Activated CD4-positive, alpha-beta memory T cell treated with anti-CD3 and anti-CD28 coated beads for 36 hours (primary cell): ENCODE data around the gene PGGHG. TPM values are rescaled to one million over a fixed set of nuclear protein-coding genes. Genes with fewer than 3 reads are reported as not detected.
"Not testable (repeated sequence)": the region's sequence is repeated elsewhere in the genome, so short reads cannot be mapped to it uniquely, and the experiment has no call there.

Experiments used
- CTCF ChIA-PET: fragments of 350-600 bp; sonication (Branson Sonifier 250); formaldehyde crosslinking; loops from one replicate; lab custom pipeline; 2021; ENCODE audit warnings: antibody characterized with exemption, inconsistent platforms; lab: Charles Lee
- POLR2A ChIA-PET: fragments of 350-600 bp; sonication (Branson Sonifier 250); formaldehyde crosslinking; loops from one replicate; lab custom pipeline; 2021; ENCODE audit warnings: antibody characterized with exemption; lab: Charles Lee
- DNase-seq: peaks from one replicate; pipeline ENCODE4 v3.0.0-alpha.2; 2020
- H3K27ac Mint-ChIP-seq: one replicate; pipeline ENCODE4 v1.8.0; 2021; ENCODE audit warnings: mixed read lengths
- H3K27me3 Mint-ChIP-seq: one replicate; pipeline ENCODE4 v1.8.0; 2021; ENCODE audit warnings: mixed read lengths
- H3K36me3 Mint-ChIP-seq: one replicate; pipeline ENCODE4 v1.8.0; 2021; ENCODE audit warnings: mixed read lengths
- H3K4me1 Mint-ChIP-seq: one replicate; pipeline ENCODE4 v1.8.0; 2021; ENCODE audit warnings: low read depth, mixed read lengths
- H3K4me3 Mint-ChIP-seq: one replicate; pipeline ENCODE4 v1.8.0; 2021; ENCODE audit warnings: mild to moderate bottlenecking, mixed read lengths
- H3K9me3 Mint-ChIP-seq: one replicate; pipeline ENCODE4 v1.8.0; 2021; ENCODE audit warnings: mixed read lengths
- intact Hi-C: fragments of 100-400 bp; cut with micrococcal nuclease; formaldehyde crosslinking; loops from one replicate; pipeline ENCODE4 v1.15.1; 2023
- total RNA-seq, 2 experiments: library from RNA; stranded (reverse); gene quantifications; one replicate each; pipeline ENCODE4 v1.2.3, GENCODE V29; 2021

Gene PGGHG
- total RNA-seq, 2 experiments from 2014 or later: 74.3 to 75.0 TPM

GRCh38 chr11:304915-305843 is 16.3 kb downstream of the PGGHG start:
- Mint-ChIP-seq H3K4me3 (no peak overlapping the region), H3K4me1 (peaks cover 38% of the 10 kb centered on the region), H3K9me3 (no peaks in the 10 kb centered on the region), H3K36me3 (peaks cover 21% of the 10 kb centered on the region), H3K27me3 (peaks cover 3% of the 10 kb centered on the region), H3K27ac (peak overlapping the region; percentile 5)
- peak; percentile 76 for DNase-seq
- ChIA-PET POLR2A (no interaction called here), CTCF (interaction anchor here (0.6 to 4.0 kb wide), 28 partner anchors 11 to 151 kb away, joined by 3 to 46 read pairs (median 5); partner anchors contain the start of genes BET1L, PSMD13, PTDSS2 and RIC8A)
- intact Hi-C loops: loop anchor here (2.0 to 5.0 kb wide), 3 partner anchors 52 to 142 kb away; no protein-coding TSS in a partner anchor

DNA sequence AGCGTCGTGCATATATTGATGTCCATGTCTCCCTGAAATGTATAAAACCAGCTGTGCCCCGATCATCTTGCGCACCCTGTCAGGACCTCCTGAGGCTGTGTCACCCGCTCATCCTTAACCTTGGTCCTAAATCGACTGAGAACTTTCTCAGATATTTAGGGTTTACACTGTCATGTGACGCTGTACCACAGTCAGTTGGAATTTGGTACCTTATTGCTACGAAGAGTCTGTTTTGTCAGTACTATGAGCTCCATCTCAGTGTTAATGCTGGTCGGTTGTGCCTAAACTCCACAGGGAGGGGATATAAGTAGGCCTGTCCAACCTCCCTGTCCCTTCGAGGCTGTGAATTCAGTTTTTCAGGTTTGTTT is 16.9 kb downstream of the PGGHG start:
- DNase-seq: no peak
- H3K4me1 Mint-ChIP-seq: peaks cover 35% of the 10 kb centered on the region
- H3K4me3 Mint-ChIP-seq: no peak overlapping the region
- ChIA-PET POLR2A (interaction anchor here (1.1 kb wide), 1 partner anchor 11 kb away, joined by 6 read pairs; no protein-coding TSS in a partner anchor), CTCF (interaction anchor here (0.7 to 4.0 kb wide), 24 partner anchors 11 to 150 kb away, joined by 3 to 46 read pairs (median 6); partner anchors contain the start of genes BET1L, PSMD13, PTDSS2 and RIC8A)
- H3K27ac Mint-ChIP-seq: peak overlapping the region; percentile 28
- peaks cover 21% of the 10 kb centered on the region for H3K36me3 Mint-ChIP-seq
- no peaks in the 10 kb centered on the region for H3K9me3 Mint-ChIP-seq
- no peaks in the 10 kb centered on the region for H3K27me3 Mint-ChIP-seq
- intact Hi-C loops: loop anchor here (2.0 to 5.0 kb wide), 4 partner anchors 15 to 141 kb away; partner anchors contain the start of gene IFITM3

DNA sequence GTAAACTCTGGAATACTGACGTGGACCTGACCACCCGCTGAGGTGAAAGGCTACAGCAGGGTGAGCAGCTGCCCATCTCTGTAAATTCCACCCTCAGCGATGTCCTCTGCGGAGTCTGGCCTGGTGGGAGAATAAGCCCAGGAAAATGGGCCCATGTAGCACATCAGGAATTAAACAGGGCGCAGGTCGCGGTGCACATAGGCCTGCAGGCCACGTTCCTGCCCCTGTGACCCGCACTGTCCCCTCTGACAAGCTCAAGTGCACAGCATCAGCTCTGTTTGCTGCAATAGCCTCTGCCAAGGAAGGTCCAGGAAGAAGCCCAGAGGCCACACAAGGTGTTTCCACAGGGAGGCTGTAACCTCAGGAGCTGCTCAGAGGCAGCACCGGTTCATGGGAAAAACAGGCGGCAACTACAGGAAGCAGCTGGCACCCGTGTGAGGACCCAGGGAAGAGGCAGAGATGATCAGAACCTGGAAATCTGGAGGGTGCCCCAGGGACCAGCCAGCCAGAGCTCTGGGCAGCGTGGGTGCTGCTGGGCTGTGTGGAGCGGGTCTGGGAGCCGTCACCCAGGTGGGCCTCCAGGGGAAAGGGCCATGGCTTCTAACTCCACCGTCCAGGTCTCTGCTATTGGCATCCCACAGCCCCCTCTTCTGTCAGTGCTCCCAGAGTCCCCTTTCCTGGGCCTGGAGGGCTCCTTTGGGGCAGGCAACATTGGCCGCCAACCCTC is 17.9 kb downstream of the PGGHG start:
- peak overlapping the region; percentile 98 for H3K27ac Mint-ChIP-seq
- DNase-seq: no peak
- peaks cover 35% of the 10 kb centered on the region for H3K4me1 Mint-ChIP-seq
- H3K36me3 Mint-ChIP-seq: peaks cover 21% of the 10 kb centered on the region
- H3K4me3 Mint-ChIP-seq: peak overlapping the region; percentile 55
- CTCF ChIA-PET: interaction anchor here (0.8 to 4.0 kb wide), 15 partner anchors 10 to 144 kb away, joined by 3 to 46 read pairs (median 7); partner anchors contain the start of genes BET1L, PTDSS2 and RIC8A
- POLR2A ChIA-PET: interaction anchor here (1.1 kb wide), 2 partner anchors 9 to 10 kb away, joined by 3 to 6 read pairs; no protein-coding TSS in a partner anchor
- no peaks in the 10 kb centered on the region for H3K9me3 Mint-ChIP-seq
- no peaks in the 10 kb centered on the region for H3K27me3 Mint-ChIP-seq
- intact Hi-C loops: loop anchor here (2.0 to 5.0 kb wide), 3 partner anchors 14 to 140 kb away; partner anchors contain the start of gene IFITM3

DNA sequence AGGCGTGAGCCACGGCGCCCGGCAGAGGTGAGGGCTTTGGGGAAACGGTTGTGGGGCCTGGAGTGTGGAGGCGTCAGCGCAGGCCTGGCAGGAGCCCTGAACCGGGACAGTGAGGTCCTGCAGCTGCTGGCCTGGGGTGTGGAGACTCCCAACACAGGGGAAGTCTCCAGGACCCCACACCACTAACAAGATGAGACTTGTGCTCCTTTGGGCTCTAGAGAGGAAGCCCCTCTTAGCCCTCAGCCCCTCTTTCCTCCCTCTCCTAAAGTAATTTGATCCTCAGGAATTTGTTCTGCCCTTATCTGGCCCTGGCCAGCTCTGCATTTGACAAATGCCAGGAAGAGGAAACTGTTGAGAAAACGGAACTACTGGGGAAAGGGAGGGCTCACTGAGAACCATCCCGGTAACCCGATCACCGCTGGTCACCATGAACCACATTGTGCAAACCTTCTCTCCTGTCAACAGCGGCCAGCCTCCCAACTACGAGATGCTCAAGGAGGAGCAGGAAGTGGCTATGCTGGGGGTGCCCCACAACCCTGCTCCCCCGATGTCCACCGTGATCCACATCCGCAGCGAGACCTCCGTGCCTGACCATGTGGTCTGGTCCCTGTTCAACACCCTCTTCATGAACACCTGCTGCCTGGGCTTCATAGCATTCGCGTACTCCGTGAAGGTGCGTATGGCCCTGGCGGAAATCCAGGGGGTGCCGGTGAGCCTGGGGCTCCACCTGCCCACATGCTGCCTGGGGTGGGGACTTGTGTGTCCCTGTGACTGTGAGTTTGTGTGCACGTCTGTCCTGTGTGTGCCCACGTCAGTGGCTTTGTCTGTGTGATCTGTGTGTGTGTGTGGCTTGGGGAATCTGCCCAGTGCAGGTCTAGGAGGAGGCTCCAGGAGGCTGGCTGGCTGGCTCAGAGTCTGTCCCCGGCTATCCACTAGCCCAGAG is 19.1 kb downstream of the PGGHG start, which contains the start of gene IFITM2:
TSS of gene IFITM2 (plus strand) at position 51 of the 943 bp plus-strand sequence. CDS start at position 428, 377 bp downstream.
- not testable (repeated sequence) for H3K27me3 Mint-ChIP-seq, H3K9me3 Mint-ChIP-seq
- Mint-ChIP-seq H3K4me3 (peak within 1 kb of the TSS; percentile 96), H3K27ac (peak within 1 kb of the TSS; percentile 98), H3K4me1 (peaks cover 39% of the 10 kb centered on the region), H3K36me3 (peaks cover 21% of the 10 kb centered on the region)
- CTCF ChIA-PET: interaction anchor here (0.6 to 4.0 kb wide), 5 partner anchors 9 to 68 kb away, joined by 3 to 46 read pairs (median 7); no protein-coding TSS in a partner anchor
- intact Hi-C loops: loop anchor here (2.0 to 5.0 kb wide), 4 partner anchors 13 to 139 kb away; partner anchors contain the start of gene IFITM3
- peak; percentile 79 for DNase-seq
- POLR2A ChIA-PET: interaction anchor here (0.7 to 1.1 kb wide), 3 partner anchors 9 to 47 kb away, joined by 5 to 12 read pairs (median 5); no protein-coding TSS in a partner anchor

- not testable (repeated sequence) for H3K9me3 Mint-ChIP-seq, H3K27me3 Mint-ChIP-seq
- Mint-ChIP-seq H3K4me1 (peaks cover 41% of the 10 kb centered on the region), H3K36me3 (peaks cover 28% of the 10 kb centered on the region), H3K4me3 (peak overlapping the region; percentile 96), H3K27ac (peak overlapping the region; percentile 98)
- ChIA-PET CTCF (interaction anchor here (0.8 to 2.0 kb wide), 9 partner anchors 8 to 139 kb away, joined by 3 to 7 read pairs (median 4); no protein-coding TSS in a partner anchor), POLR2A (interaction anchor here (1.1 to 1.3 kb wide), 2 partner anchors 8 to 47 kb away, joined by 5 to 12 read pairs; no protein-coding TSS in a partner anchor)
- intact Hi-C loops: loop anchor here (2.0 to 5.0 kb wide), 3 partner anchors 22 to 138 kb away; no protein-coding TSS in a partner anchor
- DNase-seq: peak; percentile 49
Measured at GRCh38 chr11:308740-309665, 20.1 kb downstream of the PGGHG start.

GRCh38 chr11:309979-310572 is 21.1 kb downstream of the PGGHG start:
- not testable (repeated sequence) for DNase-seq, H3K27me3 Mint-ChIP-seq, H3K9me3 Mint-ChIP-seq
- H3K4me3 Mint-ChIP-seq: peak overlapping the region; percentile 96
- ChIA-PET POLR2A (interaction anchor here (1.3 kb wide), 1 partner anchor 45 kb away, joined by 5 read pairs; no protein-coding TSS in a partner anchor), CTCF (interaction anchor here (1.1 to 2.0 kb wide), 5 partner anchors 9 to 61 kb away, joined by 3 to 7 read pairs (median 4); no protein-coding TSS in a partner anchor)
- peaks cover 38% of the 10 kb centered on the region for H3K36me3 Mint-ChIP-seq
- peaks cover 40% of the 10 kb centered on the region for H3K4me1 Mint-ChIP-seq
- intact Hi-C loops: loop anchor here (2.0 to 5.0 kb wide), 3 partner anchors 23 to 137 kb away; no protein-coding TSS in a partner anchor
- peak overlapping the region; percentile 98 for H3K27ac Mint-ChIP-seq

DNA sequence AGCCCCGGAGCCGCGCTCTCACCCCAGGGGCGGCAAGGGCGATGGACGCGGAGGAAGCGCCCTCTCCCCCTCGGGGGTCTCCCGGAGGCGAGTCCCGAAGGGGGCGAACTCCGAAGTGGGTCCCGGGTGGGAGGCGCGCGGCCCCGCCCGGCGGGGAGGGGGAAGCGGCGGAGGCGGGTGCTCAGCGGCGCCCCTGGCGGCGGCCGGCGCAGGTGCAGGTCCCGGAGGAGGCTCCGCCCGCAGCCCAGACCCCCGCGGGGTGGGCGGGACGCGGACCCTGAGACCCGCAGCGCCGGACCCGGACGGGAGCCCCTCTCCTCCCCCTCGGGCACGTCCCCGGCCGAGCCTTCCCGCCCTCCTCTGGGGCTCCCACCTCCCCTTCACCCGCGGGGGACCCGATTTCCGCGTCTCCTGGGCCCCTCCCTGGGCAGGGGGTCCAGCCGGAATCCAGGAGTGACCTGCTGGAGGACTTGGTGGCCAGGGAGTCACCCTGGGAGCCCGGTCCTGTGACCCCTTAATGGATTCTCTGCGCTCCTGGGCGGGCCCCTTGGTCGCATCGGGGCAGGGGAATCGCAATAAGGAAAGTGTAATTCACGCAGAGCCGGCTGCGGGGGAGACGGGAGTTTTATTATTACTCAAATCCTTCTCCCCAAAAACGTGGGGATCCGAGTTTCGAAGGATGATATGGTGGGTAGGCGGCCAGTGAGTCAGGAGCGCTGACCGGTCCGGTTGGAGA is 22.3 kb downstream of the PGGHG start:
- ChIA-PET POLR2A (interaction anchor here (0.8 to 1.9 kb wide), 2 partner anchors 44 to 139 kb away, joined by 3 to 23 read pairs; partner anchors contain the start of gene PTDSS2), CTCF (interaction anchor here (1.7 kb wide), 1 partner anchor 37 kb away, joined by 5 read pairs; no protein-coding TSS in a partner anchor)
- H3K9me3 Mint-ChIP-seq, intact Hi-C loops, H3K27me3 Mint-ChIP-seq: not testable (repeated sequence)
- Mint-ChIP-seq H3K4me3 (peak overlapping the region; percentile 97), H3K36me3 (peaks cover 43% of the 10 kb centered on the region), H3K4me1 (peaks cover 31% of the 10 kb centered on the region), H3K27ac (peak overlapping the region; percentile 100)
- peak; percentile 51 for DNase-seq

GRCh38 chr11:312092-312816 is 23.3 kb downstream of the PGGHG start:
- H3K36me3 Mint-ChIP-seq: peaks cover 51% of the 10 kb centered on the region
- DNase-seq: peak; percentile 62
- peak overlapping the region; percentile 97 for H3K4me3 Mint-ChIP-seq
- CTCF ChIA-PET: interaction anchor here (1.1 to 1.7 kb wide), 5 partner anchors 25 to 62 kb away, joined by 3 to 12 read pairs (median 4); no protein-coding TSS in a partner anchor
- POLR2A ChIA-PET: interaction anchor here (0.7 to 1.9 kb wide), 6 partner anchors 24 to 138 kb away, joined by 3 to 23 read pairs (median 3); partner anchors contain the start of genes PSMD13 and PTDSS2
- no peaks in the 10 kb centered on the region for H3K27me3 Mint-ChIP-seq
- peak overlapping the region; percentile 100 for H3K27ac Mint-ChIP-seq
- intact Hi-C loops: no loop called here
- H3K4me1 Mint-ChIP-seq: peaks cover 36% of the 10 kb centered on the region
- no peaks in the 10 kb centered on the region for H3K9me3 Mint-ChIP-seq
